ENCODE results near the gene PDE8A. TPM values are rescaled to one million over a fixed set of nuclear protein-coding genes. Genes with fewer than 3 reads are reported as not detected.

Gene PDE8A
- total RNA-seq, 1 donor from 2014 or later, result 8.6 TPM

DNA sequence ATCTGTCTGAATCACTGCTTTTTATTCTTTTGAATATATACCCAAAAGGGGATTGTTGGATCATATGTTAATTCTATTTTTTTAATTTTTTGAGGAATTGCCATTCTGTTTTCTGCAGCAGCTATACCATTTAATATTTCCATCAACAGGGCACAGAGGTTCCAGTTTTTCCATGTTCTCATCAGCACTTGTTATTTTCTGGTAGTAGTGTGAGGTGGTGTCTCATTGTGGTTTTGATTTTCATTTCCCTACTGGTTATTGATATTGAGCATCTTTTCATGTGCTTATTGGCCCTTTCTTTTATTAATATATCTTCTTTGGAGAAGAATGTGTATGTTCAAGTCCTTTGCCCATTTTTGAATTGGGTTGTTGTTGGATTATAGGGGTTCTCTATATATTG is 68.1 kb downstream of the PDE8A start:
- no peak for DNase-seq (ENCODE audit: low read depth, low spot score)
- H3K4me3 Mint-ChIP-seq, result no peak overlapping the region
- peaks cover 2% of the 10 kb centered on the region for H3K36me3 Mint-ChIP-seq (ENCODE audit: low read depth)
- H3K27ac Mint-ChIP-seq (ENCODE audit: unreplicated experiment), result no peak overlapping the region
- no peaks in the 10 kb centered on the region for H3K4me1 Mint-ChIP-seq
- H3K9me3 Mint-ChIP-seq, result peaks cover 7% of the 10 kb centered on the region
- no peak for TF ChIP-seq CTCF (conservative IDR thresholded peaks at IDR 0.05)
- no peaks in the 10 kb centered on the region for H3K27me3 Mint-ChIP-seq (ENCODE audit: low read depth)

DNA sequence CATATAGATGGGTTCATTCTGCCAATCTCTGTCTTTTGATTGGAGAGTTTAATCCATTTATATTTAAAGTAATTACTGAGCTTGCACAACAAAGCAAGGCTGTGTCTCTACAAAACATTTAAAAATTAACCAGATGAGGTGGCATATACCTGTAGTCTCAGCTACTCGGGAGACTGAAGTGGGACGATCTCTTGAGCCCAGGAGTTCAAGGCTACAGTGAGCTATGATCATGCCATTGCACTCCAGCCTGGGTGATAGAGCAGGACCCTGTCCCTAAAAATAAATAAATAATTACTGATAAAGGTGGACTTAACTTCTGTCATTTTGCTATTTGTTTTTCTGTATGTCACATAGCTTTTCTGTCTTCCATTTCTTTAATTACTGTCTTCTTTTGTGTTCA is 78.1 kb downstream of the PDE8A start:
- no peak overlapping the region for H3K27ac Mint-ChIP-seq (ENCODE audit: unreplicated experiment)
- H3K4me3 Mint-ChIP-seq, result no peak overlapping the region
- H3K4me1 Mint-ChIP-seq, result no peaks in the 10 kb centered on the region
- H3K9me3 Mint-ChIP-seq, result peaks cover 29% of the 10 kb centered on the region
- no peak for DNase-seq (ENCODE audit: low read depth, low spot score)
- peaks cover 34% of the 10 kb centered on the region for H3K36me3 Mint-ChIP-seq (ENCODE audit: low read depth)
- no peaks in the 10 kb centered on the region for H3K27me3 Mint-ChIP-seq (ENCODE audit: low read depth)
- no peak for TF ChIP-seq CTCF (conservative IDR thresholded peaks at IDR 0.05)

DNA sequence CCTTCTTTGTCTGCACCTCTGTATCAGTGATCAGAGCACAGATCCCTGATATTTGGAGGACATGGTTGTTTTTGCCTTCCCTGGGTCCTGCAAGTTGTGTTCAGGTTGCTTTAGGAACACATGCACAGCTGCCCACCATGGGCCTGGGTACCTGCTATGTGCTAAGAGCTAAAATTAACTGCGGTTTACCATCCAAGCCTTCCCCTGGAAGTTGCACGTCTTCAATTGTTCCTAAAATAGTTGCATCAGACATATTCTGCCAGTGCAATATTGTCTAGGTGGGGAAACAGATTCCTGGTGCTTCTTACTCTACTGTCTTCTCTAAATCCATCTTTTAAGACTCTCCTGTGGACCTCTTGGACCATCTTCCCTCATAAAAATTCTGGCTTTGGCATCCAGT is 80.9 kb downstream of the PDE8A start:
- TF ChIP-seq CTCF (conservative IDR thresholded peaks at IDR 0.05), result no peak
- Mint-ChIP-seq H3K36me3 (ENCODE audit: low read depth) (peaks cover 25% of the 10 kb centered on the region), H3K9me3 (peaks cover 24% of the 10 kb centered on the region), H3K4me1 (no peaks in the 10 kb centered on the region), H3K27me3 (ENCODE audit: low read depth) (no peaks in the 10 kb centered on the region), H3K4me3 (no peak overlapping the region), H3K27ac (ENCODE audit: unreplicated experiment) (no peak overlapping the region)
- DNase-seq (ENCODE audit: low read depth, low spot score), result no peak

GRCh38 chr15:85063088-85063487 is 81.4 kb downstream of the PDE8A start:
- Mint-ChIP-seq H3K27me3 (ENCODE audit: low read depth) (no peaks in the 10 kb centered on the region), H3K9me3 (peaks cover 22% of the 10 kb centered on the region), H3K27ac (ENCODE audit: unreplicated experiment) (no peak overlapping the region), H3K4me3 (no peak overlapping the region), H3K36me3 (ENCODE audit: low read depth) (peaks cover 20% of the 10 kb centered on the region), H3K4me1 (no peaks in the 10 kb centered on the region)
- TF ChIP-seq CTCF (conservative IDR thresholded peaks at IDR 0.05), result no peak
- no peak for DNase-seq (ENCODE audit: low read depth, low spot score)

DNA sequence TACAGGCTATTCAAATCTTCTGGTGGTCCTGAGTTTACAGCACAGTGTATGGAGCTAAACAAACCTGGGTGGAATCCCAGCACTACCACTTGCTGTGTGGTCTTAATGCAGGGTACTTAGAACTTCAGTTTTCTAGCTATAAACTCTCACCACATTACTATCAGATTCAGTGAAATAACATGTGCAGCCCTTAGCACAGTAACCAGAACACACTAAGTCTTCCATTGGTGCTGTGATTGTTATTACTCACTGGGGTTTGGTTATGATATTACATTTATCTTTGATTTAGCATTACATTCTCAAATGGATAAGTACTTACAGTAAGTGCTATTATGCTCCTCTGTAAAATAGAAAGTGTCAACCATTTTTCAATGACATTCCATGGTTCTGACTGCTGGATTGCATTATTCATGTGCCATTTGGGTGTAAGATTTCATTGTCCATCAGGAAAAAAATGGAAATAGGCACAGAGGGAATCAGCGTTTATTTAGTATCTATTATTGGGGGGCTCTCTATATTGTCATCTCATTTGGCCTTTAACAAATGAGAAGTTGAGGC is 81.9 kb downstream of the PDE8A start:
- H3K27me3 Mint-ChIP-seq (ENCODE audit: low read depth), result no peaks in the 10 kb centered on the region
- no peak for DNase-seq (ENCODE audit: low read depth, low spot score)
- no peak for TF ChIP-seq CTCF (conservative IDR thresholded peaks at IDR 0.05)
- no peak overlapping the region for H3K4me3 Mint-ChIP-seq
- H3K9me3 Mint-ChIP-seq, result peaks cover 18% of the 10 kb centered on the region
- no peaks in the 10 kb centered on the region for H3K4me1 Mint-ChIP-seq
- peaks cover 18% of the 10 kb centered on the region for H3K36me3 Mint-ChIP-seq (ENCODE audit: low read depth)
- H3K27ac Mint-ChIP-seq (ENCODE audit: unreplicated experiment), result no peak overlapping the region
